HG03432 (cell line): ENCODE data around the gene BACH1.
A peak's percentile ranks its signal among the peaks of the same experiment; 100 is the strongest.

Experiments
- ATAC-seq: cut with Tn5 transposase; IDR thresholded peaks from one replicate; pipeline ENCODE4 v1.9.1; 2021; ENCODE audit warnings: mild to moderate bottlenecking, moderate library complexity; ENCODE audit not compliant: unreplicated experiment

The BACH1 gene

GRCh38 chr21:29374481-29374880, 75.8 kb downstream of the BACH1 start:
- no peak for ATAC-seq

DNA sequence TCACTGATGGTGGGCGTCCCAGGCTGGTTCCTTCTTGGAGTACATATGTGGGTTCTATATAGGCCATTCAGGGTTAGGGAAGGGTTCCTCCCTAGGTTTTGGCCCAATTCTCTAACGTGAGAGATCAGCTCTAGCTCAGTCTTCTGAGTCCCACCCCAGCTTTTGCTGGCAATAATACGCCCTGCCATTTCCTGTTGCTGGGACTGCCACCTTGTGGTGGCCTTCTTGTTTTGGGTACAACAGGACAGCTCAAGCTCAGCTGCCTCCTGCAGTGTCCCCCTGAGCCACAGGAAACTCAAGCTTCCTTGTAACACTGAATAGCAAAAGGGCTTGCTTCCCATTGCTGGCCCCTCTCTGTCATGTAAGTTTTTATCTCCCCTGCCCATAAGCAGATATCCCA, 77.8 kb downstream of the BACH1 start:
- ATAC-seq: peak; percentile 67

DNA sequence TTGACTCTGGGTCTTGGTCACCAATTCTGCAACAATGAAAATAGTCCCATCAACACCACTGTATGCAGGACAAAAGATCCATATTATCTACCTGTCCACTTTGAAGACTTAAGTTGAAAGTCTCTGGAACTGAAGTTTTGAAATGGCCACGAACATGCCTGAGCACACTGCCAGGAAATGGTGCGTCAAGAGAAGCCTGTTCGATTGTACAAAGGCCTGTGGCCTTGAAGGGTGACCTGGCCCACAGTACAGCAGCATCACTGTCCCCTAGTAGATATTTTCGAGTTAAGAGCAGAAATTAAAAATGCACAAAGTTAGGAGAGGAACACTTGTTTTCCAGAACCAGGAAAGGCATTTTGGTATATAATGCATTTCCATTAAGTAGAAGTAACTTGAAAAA, 78.5 kb downstream of the BACH1 start:
- ATAC-seq: no peak

DNA sequence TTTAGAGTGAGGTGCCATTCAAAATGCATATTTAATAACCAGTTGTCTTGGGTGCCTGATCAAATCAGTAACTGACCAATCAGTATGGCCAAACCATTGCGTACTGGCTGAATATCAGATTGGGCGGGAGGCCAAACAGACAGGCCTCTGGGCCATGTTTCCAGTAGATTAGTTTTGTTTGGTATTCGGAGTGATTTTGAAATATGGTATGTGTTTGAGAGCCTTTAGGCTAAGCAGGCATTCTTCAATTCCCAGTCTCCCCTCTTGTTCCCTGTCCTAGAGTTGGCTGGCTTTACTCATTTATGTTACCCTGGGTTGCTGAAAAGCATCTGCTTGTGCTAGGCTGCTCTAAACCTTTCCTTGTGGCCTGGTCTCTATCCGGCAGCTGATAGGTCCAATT, 80.1 kb downstream of the BACH1 start:
- ATAC-seq: no peak

DNA sequence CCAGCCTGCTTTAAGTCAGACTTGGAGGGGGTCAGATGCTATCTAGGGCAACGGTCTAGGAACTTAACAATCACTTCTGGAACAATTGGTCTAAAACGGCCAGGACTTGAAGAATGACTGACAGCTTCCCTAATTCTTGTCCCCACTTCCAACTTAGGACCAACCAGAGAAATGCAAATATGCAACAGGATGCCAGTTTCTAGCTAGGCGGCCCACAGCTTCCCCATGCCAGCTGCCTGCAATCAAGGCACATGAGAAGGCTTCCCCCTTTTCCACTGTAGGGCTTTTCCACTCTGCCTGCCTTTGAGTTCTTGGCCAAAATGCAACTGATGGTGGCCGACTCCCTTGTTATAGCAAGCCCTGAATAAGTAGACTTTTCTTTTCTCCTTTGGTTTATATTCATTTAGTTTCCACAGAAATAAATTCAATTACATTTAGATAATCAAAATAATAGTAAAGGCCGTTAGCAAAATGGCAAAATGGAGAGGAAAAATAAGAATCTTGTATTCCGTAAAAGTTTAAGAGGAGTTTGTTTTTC, 80.9 kb downstream of the BACH1 start:
- ATAC-seq: no peak

DNA sequence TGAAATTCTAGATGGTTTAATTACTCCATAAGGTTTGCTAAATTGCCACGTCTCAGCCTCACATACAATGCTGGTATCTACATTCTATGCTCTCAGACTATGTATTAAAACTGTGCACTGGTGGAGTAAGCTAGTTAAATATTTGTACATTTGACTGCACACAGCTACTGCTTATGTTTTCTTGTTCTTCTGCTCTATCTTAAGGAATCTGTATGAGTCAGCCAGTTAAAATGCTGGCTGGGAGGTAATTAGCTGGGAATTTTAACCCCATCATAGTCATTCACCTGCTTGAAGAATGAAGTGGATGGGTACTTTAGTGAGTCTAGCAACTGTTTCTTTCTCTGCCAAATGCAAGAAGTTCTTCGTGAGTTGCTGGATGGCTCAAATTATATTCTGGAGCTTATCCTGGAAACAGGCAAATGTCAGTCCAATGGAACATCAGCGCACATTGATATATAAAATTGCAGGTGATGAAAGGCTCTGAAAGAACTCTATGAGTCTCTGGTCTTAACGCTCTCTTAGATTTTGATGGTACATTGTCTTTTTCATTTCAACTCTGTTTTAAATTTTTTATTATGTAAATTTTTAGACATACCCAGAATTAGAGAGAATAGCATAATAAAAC, 83.4 kb downstream of the BACH1 start:
- no peak for ATAC-seq

DNA sequence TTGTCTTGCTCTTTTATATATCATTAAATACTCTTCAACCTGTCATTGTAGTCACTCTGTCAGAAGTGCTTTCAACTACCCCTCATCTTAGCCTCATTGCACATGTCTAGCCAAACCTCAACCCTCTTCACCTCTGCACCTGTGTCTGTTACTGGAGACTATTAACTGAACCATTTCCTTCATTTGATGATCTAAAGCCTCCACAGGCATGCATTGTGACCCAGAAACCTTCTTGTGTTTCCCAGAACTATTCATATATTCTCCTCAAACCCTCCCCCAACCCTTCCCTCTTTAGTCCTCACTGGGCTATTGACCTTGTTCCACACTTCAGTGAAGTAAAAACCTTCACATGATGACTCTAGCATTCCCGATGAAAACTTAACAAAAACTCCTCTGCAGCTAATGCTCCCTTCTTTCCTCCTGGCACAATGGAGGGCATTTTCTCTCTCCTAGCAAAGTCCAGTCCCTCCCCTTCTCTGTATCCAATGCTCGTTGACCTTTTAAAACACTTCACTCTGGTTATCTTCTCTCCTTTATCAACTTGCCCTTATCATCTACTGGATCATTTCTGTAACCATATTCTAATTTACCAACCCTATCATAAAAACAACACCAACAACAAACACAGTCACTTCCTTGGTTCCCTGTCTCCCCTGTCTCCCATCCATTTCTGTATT, 86.1 kb downstream of the BACH1 start:
- no peak for ATAC-seq

DNA sequence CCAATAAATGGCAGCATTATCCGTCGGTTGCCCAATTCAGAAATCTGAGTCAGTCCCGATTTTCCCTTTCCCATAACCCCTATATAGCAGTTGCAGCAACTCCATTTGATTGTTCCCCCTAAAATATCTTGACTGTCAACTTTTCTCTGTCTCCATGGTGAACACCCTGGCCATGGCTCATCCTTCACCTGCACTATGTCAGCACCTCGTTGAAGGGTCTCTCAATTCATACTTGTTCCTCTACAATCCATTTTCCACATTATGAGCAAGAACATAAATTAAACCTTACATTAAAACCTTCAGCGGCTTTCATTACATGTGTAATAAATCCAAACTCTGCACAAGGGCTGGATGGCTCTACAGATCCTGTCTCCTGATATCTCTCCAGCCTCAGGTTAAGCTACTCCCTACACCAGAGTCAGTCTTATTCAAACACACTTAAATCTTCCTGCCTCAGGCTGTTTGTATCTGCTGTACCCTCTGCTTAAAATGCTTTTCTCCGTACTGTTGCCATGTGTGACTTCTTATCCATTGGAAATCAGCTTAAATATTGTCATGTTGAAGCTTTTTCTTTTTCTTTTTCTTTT, 87.3 kb downstream of the BACH1 start:
- ATAC-seq: no peak

GRCh38 chr21:29386803-29387202, 88.1 kb downstream of the BACH1 start:
- no peak for ATAC-seq

DNA sequence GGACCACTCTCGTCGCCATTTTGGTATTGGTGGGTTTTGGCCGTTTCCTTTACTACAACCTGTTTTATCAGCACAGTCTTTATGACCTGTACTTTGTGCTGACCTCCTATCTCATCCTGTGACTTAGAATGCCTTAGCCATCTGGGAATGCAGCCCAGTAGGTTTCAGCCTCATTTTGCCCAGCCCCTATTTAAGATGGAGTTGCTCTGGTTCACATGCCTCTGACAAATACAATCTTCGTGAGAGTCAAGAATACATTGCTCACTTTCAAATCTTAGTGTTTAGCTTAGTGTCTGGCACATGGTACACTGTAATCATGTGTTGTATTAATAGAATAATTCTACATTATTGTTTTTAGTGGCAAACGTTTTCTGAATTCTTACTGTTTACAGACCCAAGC, 88.9 kb downstream of the BACH1 start:
- ATAC-seq: no peak

GRCh38 chr21:29389136-29389535, 90.4 kb downstream of the BACH1 start:
- no peak for ATAC-seq

DNA sequence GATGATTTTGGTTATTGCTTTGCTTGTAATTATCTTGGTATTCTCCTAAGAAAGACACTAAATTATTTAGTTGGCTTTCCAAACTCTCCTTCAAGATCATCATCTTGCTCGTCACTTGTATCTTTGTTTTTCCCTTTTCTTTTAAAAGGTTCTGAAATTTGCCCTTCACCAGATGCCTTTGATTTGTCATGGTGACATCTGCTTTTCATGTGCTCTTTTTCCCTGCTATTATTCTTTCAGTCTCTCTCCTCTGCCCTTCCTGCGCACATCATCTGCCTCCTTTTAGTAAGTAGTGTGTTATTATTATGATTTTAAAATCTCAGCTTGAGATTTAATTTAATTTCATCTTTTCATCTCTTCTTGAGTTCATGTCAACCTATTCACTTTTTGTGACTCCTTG, 92.1 kb downstream of the BACH1 start:
- no peak for ATAC-seq

- ATAC-seq: no peak
Observed at GRCh38 chr21:29394051-29394450, 95.3 kb downstream of the BACH1 start.
